C4-2B (cell line): ENCODE results near the gene ZNF430.

Source experiments
- ZFX ChIP-seq: fragments of 450-650 bp; IDR thresholded peaks from 2 replicates; pipeline ENCODE4 v1.6.1; 2017
- TF ChIP-seq, protein P1 (sequence below): fragments of 450-650 bp; conservative IDR thresholded peaks from 2 replicates; pipeline ENCODE4 v1.5.1; 2017; ENCODE audit warnings: mild to moderate bottlenecking

DNA sequence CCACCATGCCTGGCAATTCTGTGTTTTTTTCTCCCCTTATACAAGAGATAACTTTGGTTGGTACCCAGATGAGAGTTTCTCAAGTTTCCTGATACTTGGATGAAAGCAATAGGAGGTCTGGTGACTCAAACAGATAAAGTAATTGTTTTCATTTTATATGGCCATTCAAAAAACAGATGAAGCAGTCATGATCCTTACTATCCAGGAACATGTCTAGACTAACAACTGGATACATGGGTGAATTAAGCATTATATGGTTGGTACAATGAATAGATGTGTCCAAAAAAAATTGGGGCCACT is 8.5 kb downstream of the ZNF430 start:
- TF ChIP-seq, protein P1, sequence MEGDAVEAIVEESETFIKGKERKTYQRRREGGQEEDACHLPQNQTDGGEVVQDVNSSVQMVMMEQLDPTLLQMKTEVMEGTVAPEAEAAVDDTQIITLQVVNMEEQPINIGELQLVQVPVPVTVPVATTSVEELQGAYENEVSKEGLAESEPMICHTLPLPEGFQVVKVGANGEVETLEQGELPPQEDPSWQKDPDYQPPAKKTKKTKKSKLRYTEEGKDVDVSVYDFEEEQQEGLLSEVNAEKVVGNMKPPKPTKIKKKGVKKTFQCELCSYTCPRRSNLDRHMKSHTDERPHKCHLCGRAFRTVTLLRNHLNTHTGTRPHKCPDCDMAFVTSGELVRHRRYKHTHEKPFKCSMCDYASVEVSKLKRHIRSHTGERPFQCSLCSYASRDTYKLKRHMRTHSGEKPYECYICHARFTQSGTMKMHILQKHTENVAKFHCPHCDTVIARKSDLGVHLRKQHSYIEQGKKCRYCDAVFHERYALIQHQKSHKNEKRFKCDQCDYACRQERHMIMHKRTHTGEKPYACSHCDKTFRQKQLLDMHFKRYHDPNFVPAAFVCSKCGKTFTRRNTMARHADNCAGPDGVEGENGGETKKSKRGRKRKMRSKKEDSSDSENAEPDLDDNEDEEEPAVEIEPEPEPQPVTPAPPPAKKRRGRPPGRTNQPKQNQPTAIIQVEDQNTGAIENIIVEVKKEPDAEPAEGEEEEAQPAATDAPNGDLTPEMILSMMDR: no peak
- TF ChIP-seq ZFX: no peak
